ACC112 (cell line): Measurements from ENCODE around the gene MSI2.

Experiments used
- H2AFZ ChIP-seq: fragments of 200-600 bp; sonication (generic); one replicate; pipeline ENCODE4 v1.6.0; 2017; ENCODE audit warnings: antibody characterized with exemption, low read length; ENCODE audit not compliant: unreplicated experiment
- H3K27ac ChIP-seq: fragments of 200-600 bp; sonication (generic); 2 replicates; pipeline ENCODE4 v1.5.1; 2014; ENCODE audit warnings: low read depth, mild to moderate bottlenecking, antibody characterized with exemption, low read length, moderate library complexity
- H3K27me3 ChIP-seq: fragments of 200-600 bp; sonication (generic); 2 replicates; pipeline ENCODE4 v1.6.1; 2014; ENCODE audit warnings: mild to moderate bottlenecking, antibody characterized with exemption, low read length, moderate library complexity, mixed read lengths; ENCODE audit not compliant: insufficient read depth
- H3K36me3 ChIP-seq: fragments of 200-600 bp; sonication (generic); 2 replicates; pipeline ENCODE4 v1.6.1; 2016; ENCODE audit warnings: mild to moderate bottlenecking, antibody characterized with exemption, low read length, moderate library complexity, mixed read lengths; ENCODE audit not compliant: insufficient read depth
- H3K4me1 ChIP-seq: fragments of 200-600 bp; sonication (generic); one replicate; pipeline ENCODE4 v1.6.1; 2016; ENCODE audit warnings: low read length, mixed read lengths; ENCODE audit not compliant: insufficient read depth, unreplicated experiment, control insufficient read depth
- H3K4me3 ChIP-seq: fragments of 200-600 bp; sonication (generic); 2 replicates; pipeline ENCODE4 v1.5.1; 2014; ENCODE audit warnings: mild to moderate bottlenecking, low read depth, low read length
- H3K79me2 ChIP-seq: fragments of 200-600 bp; sonication (generic); one replicate; pipeline ENCODE4 v1.6.0; 2016; ENCODE audit warnings: low read length; ENCODE audit not compliant: control insufficient read depth, unreplicated experiment, insufficient read depth

MSI2 gene

DNA sequence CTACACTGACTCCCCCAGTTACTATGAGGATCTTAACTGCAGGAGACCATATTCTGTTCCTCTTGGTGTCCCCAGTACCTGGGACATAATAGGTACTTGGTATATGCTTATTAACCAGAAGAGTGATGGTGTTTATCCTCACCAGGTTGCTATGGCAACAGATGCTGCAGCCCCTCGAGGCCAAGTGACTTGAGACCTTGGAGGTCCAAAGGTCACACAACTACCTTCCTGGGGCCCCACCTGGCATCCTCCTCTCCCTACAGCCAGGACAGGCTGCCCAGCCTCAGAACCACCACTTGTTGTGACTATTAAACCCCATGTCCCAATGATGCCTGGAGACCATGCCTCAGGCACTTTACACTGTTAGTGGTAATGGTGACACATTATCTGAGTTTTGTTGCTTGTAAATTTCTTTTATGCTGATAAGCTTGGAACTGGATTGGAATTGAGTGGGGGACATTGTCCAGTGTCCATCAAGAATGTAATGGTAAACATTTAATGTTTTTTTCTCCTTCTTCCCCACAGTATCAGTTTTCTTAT is 299.4 kb downstream of the MSI2 start:
- H2AFZ ChIP-seq, result no peak overlapping the region
- H3K36me3 ChIP-seq, result no peaks in the 10 kb centered on the region
- H3K27ac ChIP-seq, result no peak overlapping the region
- H3K4me1 ChIP-seq, result peaks cover 20% of the 10 kb centered on the region
- H3K4me3 ChIP-seq, result no peak overlapping the region
- H3K27me3 ChIP-seq, result no peaks in the 10 kb centered on the region
- H3K79me2 ChIP-seq, result no peaks in the 10 kb centered on the region

DNA sequence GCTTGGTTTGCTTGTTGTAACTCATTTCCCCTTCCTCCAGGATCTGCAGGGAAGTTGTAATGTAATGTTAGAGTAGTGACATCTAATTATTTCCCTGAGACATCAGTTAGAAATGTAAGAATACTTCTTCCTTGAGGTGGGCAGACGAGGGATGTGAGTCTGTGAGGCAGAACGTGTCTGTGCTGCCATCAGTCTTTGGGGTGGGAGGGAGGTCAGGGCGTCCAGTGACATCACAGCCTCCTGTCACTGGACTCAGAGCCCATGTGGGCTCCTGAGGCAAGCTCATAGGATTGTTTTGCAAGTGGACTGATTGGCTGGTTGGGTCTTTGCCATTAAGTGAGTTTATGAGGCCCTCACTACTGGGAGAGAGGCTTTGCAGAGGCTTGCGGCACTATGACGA is 300.0 kb downstream of the MSI2 start:
- Histone ChIP-seq H3K36me3 (no peaks in the 10 kb centered on the region), H3K4me1 (peaks cover 20% of the 10 kb centered on the region), H3K79me2 (no peaks in the 10 kb centered on the region), H3K4me3 (no peak overlapping the region), H3K27me3 (no peaks in the 10 kb centered on the region), H2AFZ (no peak overlapping the region), H3K27ac (no peak overlapping the region)

DNA sequence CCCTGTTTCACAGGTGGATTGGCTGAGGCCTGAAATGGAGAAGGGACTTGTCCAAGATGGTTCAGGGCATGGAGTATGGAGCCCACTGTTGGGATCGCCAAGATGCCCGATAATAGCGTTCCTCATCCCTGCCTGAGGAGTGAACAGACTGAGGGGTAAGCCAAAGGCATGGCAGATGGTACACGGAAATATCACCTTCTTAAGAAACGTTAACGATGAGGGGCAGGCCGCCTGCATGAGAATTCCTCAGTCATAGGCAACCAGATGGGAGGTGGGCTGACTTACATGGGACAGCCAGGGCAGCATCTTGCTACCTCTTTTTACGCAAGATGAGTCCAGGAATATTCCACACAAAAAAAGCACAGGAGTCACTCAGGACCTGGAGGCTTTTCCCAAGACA is 300.7 kb downstream of the MSI2 start:
- Histone ChIP-seq H3K36me3 (no peaks in the 10 kb centered on the region), H3K79me2 (no peaks in the 10 kb centered on the region), H3K27ac (no peak overlapping the region), H3K4me1 (peaks cover 20% of the 10 kb centered on the region), H2AFZ (no peak overlapping the region), H3K4me3 (no peak overlapping the region), H3K27me3 (no peaks in the 10 kb centered on the region)

DNA sequence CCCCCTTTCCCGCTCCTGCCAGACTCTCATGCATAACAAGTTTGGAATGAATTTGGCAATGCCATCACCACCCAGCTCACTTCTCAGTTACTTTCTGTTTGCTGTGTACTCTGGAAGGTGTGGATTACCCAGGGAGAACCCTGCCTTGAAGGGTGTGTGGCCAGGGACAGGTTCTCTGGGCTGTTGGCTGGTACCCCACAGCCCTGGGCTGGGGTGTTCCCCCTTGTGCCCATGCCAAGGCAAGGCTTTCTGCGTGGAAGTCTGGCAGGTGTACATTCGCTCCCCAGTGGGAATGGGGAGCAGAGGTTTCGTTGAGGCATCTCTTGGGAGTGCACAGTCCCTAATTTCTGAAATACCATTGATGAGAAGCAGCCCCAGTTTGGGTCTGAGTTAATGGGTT is 301.1 kb downstream of the MSI2 start:
- Histone ChIP-seq H3K36me3 (no peaks in the 10 kb centered on the region), H2AFZ (no peak overlapping the region), H3K4me1 (peaks cover 20% of the 10 kb centered on the region), H3K79me2 (no peaks in the 10 kb centered on the region), H3K27ac (no peak overlapping the region), H3K27me3 (no peaks in the 10 kb centered on the region), H3K4me3 (no peak overlapping the region)

DNA sequence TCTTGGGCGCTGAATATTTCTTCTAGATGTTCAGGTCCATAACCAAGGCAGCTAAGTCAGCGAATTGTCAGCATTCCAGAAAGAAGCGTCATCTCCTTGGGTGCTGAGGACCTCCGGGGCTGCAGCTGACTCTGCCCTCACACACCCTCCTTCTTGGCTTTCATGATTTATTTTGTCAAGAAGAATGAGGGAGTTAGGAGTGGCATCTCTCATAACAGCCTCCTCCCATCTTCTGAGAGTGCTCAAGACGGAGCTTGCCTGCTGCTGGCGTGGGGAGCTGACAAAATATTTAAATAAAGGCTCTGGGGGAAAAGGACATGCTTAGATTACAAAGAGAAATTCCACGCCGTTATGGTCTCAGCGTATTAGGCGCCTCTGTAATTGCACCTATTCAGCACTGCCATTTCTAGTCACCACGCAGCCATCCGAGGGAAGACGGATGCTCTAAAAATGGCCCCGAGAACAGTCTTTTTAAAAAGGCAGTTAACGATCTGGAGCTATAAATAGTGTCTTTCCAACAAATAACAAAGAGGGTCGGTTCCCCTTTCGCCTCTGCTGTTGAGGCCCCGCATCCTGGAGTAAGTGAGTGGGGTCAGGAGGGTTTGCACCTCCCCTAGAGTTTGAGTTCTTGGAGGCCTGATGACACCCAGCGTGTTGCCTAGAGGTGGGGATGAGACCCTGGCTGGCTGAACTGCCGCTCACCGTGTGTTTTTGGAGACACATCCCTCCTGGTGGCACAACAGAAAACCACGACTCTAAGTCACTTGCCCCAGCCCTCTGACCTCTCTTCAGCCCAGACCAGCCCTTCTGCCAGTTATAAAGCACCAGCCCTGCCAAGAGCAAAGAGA is 301.7 kb downstream of the MSI2 start:
- Histone ChIP-seq H3K27ac (no peak overlapping the region), H3K27me3 (no peaks in the 10 kb centered on the region), H3K79me2 (no peaks in the 10 kb centered on the region), H3K4me1 (peaks cover 18% of the 10 kb centered on the region), H2AFZ (no peak overlapping the region), H3K4me3 (no peak overlapping the region), H3K36me3 (no peaks in the 10 kb centered on the region)

DNA sequence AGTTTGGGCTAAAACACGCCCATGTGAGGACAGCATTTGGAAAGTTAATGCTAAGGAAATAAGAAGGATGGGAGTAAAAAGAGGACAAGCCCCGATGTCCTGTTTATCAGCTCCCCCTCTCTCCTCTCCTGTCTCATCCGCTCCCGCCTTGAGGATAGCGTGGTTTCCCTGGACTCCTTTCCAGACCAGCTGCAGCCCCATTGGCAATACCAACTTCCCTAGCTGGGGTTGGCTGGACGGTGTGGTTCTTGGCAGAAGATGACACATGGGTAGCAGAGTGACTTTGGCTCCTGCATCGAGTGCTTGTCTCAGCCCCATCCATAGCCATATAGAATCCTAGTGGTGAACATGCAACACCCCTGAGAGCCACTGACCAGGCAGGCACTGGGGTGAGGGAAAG is 302.9 kb downstream of the MSI2 start:
- Histone ChIP-seq H3K36me3 (no peaks in the 10 kb centered on the region), H3K27ac (no peak overlapping the region), H3K79me2 (no peaks in the 10 kb centered on the region), H3K4me1 (peaks cover 11% of the 10 kb centered on the region), H3K4me3 (no peak overlapping the region), H3K27me3 (no peaks in the 10 kb centered on the region), H2AFZ (no peak overlapping the region)

DNA sequence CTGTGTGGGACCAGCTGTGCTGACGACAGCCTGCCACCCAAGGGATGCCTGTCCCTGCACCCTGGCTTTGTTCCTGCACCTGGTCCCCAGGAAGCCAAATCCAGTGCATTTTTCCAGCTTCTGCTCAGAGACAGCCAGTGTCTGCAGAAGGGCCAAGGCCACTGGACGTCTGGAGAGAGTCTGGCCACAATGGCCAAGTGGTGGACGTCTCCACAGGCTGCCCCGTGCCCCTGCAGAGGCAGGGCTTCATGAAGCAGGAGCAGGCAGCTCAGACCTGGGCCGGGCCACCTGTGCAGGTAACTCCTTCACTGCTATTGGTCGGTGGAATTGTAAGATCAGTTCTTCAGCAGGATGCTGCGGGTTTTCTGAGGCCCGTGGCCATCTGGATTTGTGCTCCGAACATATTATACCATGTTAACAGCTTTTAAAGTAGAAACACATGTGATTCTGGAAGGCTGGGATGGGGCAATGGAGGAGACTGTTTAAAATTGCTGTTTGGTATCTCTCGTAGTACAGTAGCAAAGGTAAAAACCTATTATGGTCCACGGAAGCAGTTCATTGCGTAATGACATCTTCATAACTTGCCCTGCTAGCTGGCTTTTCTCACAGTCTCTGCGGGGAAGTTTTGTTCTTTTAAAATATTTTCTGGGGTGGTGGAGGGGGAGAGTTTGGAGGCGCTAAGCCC is 303.5 kb downstream of the MSI2 start:
- Histone ChIP-seq H3K27ac (no peak overlapping the region), H3K27me3 (no peaks in the 10 kb centered on the region), H2AFZ (no peak overlapping the region), H3K79me2 (no peaks in the 10 kb centered on the region), H3K4me3 (no peak overlapping the region), H3K36me3 (no peaks in the 10 kb centered on the region), H3K4me1 (peaks cover 11% of the 10 kb centered on the region)

DNA sequence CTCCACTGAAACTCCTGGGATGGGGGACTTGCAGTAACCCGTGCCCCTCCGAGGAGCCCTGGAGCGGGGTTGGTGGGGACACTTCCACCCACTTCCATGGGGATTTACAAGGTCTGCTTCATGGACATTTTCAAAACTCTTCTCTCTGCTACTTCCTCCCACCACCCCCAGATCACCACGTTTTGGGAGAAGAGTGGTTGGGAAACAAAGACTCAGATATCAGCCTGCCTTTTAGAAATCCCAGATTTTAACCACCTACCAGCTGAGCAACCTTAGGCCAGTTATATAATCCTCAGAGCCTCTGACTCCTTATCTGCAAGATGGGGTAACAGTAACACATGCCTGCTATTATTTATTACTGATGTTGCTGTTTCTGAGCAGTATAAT is 304.0 kb downstream of the MSI2 start:
- peaks cover 11% of the 10 kb centered on the region for H3K4me1 ChIP-seq
- no peaks in the 10 kb centered on the region for H3K79me2 ChIP-seq
- H3K27me3 ChIP-seq, result no peaks in the 10 kb centered on the region
- no peaks in the 10 kb centered on the region for H3K36me3 ChIP-seq
- H3K27ac ChIP-seq, result no peak overlapping the region
- H2AFZ ChIP-seq, result no peak overlapping the region
- H3K4me3 ChIP-seq, result no peak overlapping the region

DNA sequence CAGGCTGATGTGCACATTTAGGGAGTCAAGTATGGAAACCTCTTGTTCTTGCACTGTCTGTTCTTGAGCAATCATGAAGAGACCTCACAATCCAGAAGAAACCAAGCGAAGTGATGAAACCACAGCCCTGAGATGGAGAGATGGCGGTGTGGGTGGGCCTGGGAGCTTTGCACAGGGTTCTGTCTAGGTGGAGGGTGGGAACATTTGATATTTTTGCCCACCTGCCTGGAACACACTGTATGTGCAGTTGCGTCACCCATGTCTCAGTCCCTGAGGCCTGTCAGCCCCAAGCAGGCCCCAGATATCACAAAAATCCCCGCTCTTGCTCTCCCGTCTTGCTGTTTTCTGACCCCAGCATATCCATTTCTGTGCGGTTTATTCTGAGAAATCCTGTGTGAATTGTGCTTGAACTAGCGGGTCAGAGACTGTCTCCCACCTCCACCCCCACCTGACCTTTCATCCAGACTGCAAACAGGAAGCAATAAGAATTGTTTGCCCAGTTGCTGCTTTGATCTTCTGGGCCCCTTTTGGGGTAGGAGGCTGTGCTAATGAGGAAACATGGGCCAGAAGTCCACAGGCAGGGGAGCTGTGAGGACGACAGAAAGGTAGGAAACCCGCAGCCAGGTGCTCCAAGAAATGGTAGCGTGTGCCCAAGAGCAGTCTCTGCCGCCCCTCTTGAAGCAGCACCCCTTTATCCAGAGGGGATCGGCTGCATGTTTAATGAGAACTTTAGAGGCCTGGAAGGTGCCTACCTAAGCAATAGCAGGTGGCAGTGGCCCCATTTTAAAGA is 304.9 kb downstream of the MSI2 start:
- Histone ChIP-seq H3K4me1 (peaks cover 11% of the 10 kb centered on the region), H3K4me3 (no peak overlapping the region), H3K27me3 (no peaks in the 10 kb centered on the region), H2AFZ (no peak overlapping the region), H3K36me3 (no peaks in the 10 kb centered on the region), H3K27ac (no peak overlapping the region), H3K79me2 (no peaks in the 10 kb centered on the region)

DNA sequence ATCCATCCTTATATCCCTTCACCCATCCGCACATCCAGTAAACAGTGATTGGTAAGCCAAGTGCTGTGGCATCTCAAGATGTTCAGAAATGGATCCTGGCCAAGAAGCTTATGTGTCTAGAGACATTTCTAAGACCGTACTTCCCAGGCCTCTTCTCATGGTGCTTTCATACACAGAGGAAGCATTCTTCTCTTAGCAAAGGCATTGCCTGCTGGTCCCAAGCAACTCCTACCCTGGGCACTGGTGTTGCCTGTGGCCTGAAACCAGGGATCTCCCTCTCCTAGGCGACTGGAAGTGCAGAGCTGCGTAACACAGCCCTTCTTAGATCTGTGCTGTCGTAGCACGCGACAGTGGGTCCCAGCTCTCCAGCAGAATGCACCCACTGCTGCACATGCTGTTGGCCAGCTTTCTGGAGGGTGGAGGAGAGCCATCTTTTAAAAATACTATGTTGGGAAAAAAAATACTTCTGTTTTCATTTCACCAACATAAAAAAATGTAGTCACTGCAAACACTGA is 305.9 kb downstream of the MSI2 start:
- Histone ChIP-seq H3K27ac (no peak overlapping the region), H3K4me1 (peaks cover 9% of the 10 kb centered on the region), H2AFZ (no peak overlapping the region), H3K36me3 (no peaks in the 10 kb centered on the region), H3K79me2 (no peaks in the 10 kb centered on the region), H3K27me3 (no peaks in the 10 kb centered on the region), H3K4me3 (no peak overlapping the region)
